ENCODE data around the gene CRIP2. TPM values are rescaled to one million over a fixed set of nuclear protein-coding genes. Genes with fewer than 3 reads are reported as not detected.

CRIP2 gene
- total and polyA plus RNA-seq, 7 donors: 23.1 to 71.8 (median 32.2) TPM

DNA sequence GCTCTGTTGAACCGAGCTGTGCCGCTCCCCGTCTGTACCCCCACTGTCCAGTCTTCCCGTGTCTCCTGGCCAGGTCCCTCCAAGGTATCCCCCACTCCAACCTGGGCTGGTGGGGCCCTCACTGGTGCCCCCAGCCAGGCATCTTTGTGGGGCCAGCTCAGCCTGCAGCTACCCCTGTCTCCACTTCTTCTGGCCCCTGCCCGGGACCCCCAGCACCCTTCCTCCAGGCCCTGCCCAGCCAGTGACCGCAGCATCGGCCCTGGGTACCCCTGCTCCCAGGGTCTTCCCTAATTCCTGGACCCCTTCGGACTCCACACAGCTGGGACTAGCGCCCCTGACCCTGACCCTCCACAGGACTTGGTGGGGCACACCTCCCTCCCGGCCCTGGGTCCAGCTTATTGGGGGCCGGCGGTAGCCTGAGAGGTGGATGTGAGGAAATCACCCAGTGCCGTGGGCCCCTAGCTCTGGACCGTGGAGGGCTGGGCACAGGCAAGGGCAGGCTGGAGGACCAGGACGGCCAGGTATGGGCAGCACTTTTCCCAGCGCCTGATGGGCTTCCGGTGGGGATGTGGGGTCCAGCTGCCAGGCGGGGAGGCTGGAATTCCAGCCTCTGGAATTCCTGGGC is 8.0 kb downstream of the CRIP2 start:
- peaks cover 26% of the 10 kb centered on the region for H3K4me1 ChIP-seq
- H3K9me3 ChIP-seq: no peaks in the 10 kb centered on the region
- 64 to 72% (median 69%) methylated on average over 18 of the region's 18 CpGs for WGBS, 3 donors
- H3K27me3 ChIP-seq (ENCODE audit: insufficient read depth in 3 of 3, low read length in 2 of 3): peaks cover 0 to 20% (median 0%) of the 10 kb centered on the region in 3 donors
- no peak for ATAC-seq
- TF ChIP-seq, protein P1, sequence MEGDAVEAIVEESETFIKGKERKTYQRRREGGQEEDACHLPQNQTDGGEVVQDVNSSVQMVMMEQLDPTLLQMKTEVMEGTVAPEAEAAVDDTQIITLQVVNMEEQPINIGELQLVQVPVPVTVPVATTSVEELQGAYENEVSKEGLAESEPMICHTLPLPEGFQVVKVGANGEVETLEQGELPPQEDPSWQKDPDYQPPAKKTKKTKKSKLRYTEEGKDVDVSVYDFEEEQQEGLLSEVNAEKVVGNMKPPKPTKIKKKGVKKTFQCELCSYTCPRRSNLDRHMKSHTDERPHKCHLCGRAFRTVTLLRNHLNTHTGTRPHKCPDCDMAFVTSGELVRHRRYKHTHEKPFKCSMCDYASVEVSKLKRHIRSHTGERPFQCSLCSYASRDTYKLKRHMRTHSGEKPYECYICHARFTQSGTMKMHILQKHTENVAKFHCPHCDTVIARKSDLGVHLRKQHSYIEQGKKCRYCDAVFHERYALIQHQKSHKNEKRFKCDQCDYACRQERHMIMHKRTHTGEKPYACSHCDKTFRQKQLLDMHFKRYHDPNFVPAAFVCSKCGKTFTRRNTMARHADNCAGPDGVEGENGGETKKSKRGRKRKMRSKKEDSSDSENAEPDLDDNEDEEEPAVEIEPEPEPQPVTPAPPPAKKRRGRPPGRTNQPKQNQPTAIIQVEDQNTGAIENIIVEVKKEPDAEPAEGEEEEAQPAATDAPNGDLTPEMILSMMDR (IDR thresholded peaks at IDR 0.05): no peak
- intact Hi-C loops (cut with DNase I): no loop called here
- no peaks in the 10 kb centered on the region for H3K36me3 ChIP-seq (ENCODE audit: insufficient read depth in 1 of 2, low read depth in 1 of 2)
- no peak for DNase-seq
- no peak overlapping the region for H3K4me3 ChIP-seq
- peak overlapping the region; percentile 83 for H3K27ac ChIP-seq

DNA sequence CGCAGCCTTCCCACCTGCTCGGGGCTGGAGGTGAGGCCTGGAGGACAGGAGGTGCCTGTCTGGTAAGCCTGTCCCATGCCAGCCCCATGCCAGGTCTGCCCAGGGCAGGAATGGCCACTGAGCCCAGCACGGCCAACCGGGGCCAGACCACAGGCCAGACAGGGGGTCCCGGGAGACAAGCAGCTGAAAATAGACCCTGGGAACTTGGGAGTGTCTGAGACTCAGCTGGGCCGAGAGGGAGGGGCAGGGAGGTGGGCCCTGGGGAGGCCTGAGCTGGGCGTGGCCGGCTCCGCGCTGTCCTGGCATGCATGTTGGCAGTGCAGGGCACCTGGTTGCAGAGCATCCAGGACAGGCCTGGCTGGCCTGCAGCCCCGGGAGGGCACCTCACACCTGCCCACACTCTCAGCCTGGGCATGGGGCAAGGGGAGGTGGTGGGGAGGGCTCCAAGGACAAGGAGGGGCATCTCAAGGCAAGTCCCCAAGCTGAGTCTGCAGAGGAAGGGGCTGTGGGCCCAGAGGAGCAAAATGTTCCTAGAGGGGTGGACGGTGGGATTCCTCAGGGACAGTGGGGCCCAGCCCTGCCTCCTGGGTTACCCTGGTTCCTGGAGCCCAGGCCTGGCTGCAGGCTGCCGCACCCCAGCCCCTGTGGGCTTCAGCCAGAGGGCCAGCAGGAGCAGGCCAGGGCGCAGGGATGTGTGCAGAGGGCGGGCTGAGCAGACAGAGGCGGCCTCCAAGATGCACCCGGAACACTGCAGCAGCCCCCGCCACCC is 8.9 kb downstream of the CRIP2 start:
- peaks cover 26% of the 10 kb centered on the region for H3K4me1 ChIP-seq
- 52 to 75% (median 56%) methylated on average over 17 to 18 of the region's 18 CpGs for WGBS, 3 donors

DNA sequence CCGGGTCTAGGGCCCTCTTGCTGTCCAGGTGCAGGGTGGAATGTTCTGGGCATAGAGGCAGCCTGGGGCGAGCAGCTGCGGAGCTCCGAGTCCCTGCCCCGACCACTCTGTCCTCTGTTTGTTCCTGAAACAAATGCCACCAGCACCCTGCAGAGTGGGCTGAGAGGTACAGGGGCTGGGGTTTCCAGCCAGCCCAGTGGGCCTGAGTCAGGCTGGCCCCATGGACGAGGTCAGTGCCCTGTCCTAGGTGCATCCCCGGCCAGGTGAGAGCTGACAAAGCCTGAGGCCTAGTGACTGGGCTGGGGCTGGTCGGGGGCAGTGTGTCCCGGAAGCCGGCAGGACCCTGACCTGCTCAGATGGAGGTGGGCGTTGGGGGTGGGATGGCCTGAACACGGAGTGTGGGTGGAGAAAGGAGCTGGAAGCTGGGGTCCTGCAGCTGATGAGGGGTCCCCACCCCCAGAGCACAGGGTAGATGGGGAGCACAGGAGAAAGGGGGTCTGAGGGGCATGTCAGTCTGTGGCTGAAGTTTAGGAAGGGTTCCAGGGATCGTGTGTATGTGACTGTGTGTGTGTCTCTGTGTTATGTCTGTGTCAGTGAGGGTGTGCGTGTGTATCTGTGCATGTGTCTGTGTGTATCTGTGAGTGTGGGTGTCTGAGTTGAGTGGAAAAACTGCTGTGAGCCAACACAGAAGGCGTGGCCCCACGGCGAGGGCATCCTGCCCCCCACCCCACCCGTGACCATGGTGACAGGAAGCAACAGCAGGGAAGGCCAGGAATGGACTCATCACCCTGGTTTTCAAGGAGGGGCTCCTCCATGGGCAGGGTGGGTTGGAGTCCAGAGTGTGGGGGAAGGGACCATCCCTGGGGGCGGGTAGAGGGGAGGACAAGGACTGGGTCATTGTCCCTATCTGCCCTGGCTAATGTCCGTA is 9.7 kb downstream of the CRIP2 start:
- H3K27ac ChIP-seq: no peak overlapping the region
- TF ChIP-seq, protein P1 (IDR thresholded peaks at IDR 0.05): no peak
- no peak overlapping the region for H3K4me3 ChIP-seq
- peaks cover 0 to 22% (median 0%) of the 10 kb centered on the region in 3 donors for H3K27me3 ChIP-seq (ENCODE audit: insufficient read depth in 3 of 3, low read length in 2 of 3)
- H3K4me1 ChIP-seq: peaks cover 28% of the 10 kb centered on the region
- H3K9me3 ChIP-seq: no peaks in the 10 kb centered on the region
- intact Hi-C loops (cut with DNase I): no loop called here
- no peaks in the 10 kb centered on the region for H3K36me3 ChIP-seq (ENCODE audit: insufficient read depth in 1 of 2, low read depth in 1 of 2)
- ATAC-seq: no peak
- peak in 1 of 2 donors; percentile 64 for DNase-seq
- 50 to 60% (median 58%) methylated on average over 20 of the region's 20 CpGs for WGBS, 3 donors

More for the DNA sequence above, 8.9 kb downstream of the CRIP2 start:
- intact Hi-C loops (cut with DNase I): no loop called here
- Histone ChIP-seq H3K36me3 (ENCODE audit: insufficient read depth in 1 of 2, low read depth in 1 of 2) (no peaks in the 10 kb centered on the region), H3K27me3 (ENCODE audit: insufficient read depth in 3 of 3, low read length in 2 of 3) (peaks cover 0 to 22% (median 0%) of the 10 kb centered on the region in 3 donors), H3K27ac (peak overlapping the region; percentile 83), H3K9me3 (no peaks in the 10 kb centered on the region), H3K4me3 (no peak overlapping the region)
- ATAC-seq: no peak
- DNase-seq: no peak
- TF ChIP-seq, protein P1 (IDR thresholded peaks at IDR 0.05): no peak

DNA sequence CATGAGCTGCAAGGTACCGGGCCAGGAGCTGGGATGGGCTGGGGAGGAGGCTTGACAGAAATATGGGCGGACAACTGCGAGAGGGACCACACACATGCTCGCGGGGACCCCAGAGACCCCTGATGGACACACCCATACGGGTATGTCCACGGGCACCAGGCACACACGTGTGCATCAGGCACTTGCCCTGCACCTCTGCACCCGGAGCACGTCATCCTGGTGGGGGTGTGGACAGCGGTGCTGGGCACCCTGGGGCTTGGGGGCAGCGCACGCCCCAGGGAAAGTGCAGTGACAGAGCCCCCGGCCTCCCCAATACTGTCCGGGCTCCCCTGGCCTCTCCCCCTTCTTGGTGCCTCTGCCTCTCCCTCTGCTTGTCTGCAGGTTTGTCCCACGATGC is 10.4 kb downstream of the CRIP2 start:
- intact Hi-C loops (cut with DNase I): loop anchor here in 1 of 2 donors (5.0 kb wide), 1 partner anchor 38 kb away; no protein-coding TSS in a partner anchor
- Histone ChIP-seq H3K4me3 (no peak overlapping the region), H3K36me3 (ENCODE audit: insufficient read depth in 1 of 2, low read depth in 1 of 2) (no peaks in the 10 kb centered on the region), H3K9me3 (no peaks in the 10 kb centered on the region), H3K27ac (no peak overlapping the region), H3K4me1 (peaks cover 29% of the 10 kb centered on the region), H3K27me3 (ENCODE audit: insufficient read depth in 3 of 3, low read length in 2 of 3) (peaks cover 0 to 22% (median 0%) of the 10 kb centered on the region in 3 donors)
- TF ChIP-seq, protein P1 (IDR thresholded peaks at IDR 0.05): no peak
- 67 to 73% (median 67%) methylated on average over 16 of the region's 16 CpGs for WGBS, 3 donors
- ATAC-seq: no peak
- DNase-seq: no peak
